GM19025 (cell line): ENCODE measurements around the gene ATAD3B.
A peak's percentile ranks its signal among the peaks of the same experiment; 100 is the strongest.
"Not testable (repeated sequence)": the region's sequence is repeated elsewhere in the genome, so short reads cannot be mapped to it uniquely, and the experiment has no call there.

Source experiments
- ATAC-seq: cut with Tn5 transposase; IDR thresholded peaks from one replicate; pipeline ENCODE4 v1.9.1; 2021; ENCODE audit warnings: mild to moderate bottlenecking, low read depth, moderate library complexity; ENCODE audit not compliant: unreplicated experiment

ATAD3B gene, protein sequence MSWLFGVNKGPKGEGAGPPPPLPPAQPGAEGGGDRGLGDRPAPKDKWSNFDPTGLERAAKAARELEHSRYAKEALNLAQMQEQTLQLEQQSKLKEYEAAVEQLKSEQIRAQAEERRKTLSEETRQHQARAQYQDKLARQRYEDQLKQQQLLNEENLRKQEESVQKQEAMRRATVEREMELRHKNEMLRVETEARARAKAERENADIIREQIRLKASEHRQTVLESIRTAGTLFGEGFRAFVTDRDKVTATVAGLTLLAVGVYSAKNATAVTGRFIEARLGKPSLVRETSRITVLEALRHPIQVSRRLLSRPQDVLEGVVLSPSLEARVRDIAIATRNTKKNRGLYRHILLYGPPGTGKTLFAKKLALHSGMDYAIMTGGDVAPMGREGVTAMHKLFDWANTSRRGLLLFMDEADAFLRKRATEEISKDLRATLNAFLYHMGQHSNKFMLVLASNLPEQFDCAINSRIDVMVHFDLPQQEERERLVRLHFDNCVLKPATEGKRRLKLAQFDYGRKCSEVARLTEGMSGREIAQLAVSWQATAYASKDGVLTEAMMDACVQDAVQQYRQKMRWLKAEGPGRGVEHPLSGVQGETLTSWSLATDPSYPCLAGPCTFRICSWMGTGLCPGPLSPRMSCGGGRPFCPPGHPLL

DNA sequence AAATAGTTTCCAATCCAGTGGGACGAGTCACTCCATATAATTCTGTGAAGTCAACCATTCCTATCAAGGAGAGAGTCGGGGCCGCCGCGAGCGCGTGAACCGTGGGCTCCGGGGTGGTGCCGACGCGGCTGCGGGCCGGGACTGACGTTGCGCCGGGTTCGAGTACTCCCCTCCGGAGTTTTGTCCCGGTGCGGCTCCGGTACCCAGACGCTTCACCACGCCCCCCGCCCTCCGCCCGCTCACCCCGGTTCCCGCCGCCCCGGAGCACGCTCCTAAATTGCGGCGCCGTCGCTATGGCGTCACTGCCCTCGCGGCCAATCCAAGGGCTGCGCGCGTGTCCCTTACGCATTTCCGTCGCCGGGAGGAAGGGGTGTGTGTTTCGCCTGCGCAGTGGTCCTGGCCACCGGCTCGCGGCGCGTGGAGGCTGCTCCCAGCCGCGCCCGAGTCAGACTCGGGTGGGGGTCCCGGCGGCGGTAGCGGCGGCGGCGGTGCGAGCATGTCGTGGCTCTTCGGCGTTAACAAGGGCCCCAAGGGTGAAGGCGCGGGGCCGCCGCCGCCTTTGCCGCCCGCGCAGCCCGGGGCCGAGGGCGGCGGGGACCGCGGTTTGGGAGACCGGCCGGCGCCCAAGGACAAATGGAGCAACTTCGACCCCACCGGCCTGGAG, at the start of gene ATAD3B:
Gene ATAD3B (plus strand): TSS at position 377 of the 664 bp plus-strand sequence. CDS start 120 bp downstream, at position 497.
- peak; percentile 94 for ATAC-seq

DNA sequence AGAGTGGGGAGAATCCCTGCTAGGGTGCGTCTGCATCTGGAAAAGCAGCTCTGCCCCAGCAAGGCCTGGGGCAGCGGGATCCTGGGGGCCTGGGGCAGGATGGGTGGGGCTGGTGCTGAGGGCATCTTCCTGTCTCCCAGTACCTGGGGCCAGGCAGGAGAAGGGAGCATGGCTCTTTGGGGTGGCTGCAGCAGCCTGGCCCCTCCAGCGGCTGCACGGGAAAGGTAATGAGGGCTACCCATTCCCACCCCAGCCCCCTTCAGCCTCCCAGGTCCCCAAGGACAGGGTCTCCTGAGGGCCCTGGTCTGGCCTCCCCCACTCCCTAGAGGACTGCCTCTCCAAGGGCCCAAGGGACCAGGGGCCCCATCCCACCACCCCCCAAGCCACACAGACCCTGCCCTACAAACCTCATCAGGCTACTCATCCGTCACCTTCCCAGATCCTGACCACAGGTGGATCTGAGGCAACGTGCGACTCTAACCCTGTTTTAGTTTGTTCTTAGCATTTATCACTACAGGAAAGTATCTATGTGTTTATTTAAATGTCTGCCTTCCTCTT, 49.6 kb upstream of the ATAD3B start:
- ATAC-seq, result no peak

DNA sequence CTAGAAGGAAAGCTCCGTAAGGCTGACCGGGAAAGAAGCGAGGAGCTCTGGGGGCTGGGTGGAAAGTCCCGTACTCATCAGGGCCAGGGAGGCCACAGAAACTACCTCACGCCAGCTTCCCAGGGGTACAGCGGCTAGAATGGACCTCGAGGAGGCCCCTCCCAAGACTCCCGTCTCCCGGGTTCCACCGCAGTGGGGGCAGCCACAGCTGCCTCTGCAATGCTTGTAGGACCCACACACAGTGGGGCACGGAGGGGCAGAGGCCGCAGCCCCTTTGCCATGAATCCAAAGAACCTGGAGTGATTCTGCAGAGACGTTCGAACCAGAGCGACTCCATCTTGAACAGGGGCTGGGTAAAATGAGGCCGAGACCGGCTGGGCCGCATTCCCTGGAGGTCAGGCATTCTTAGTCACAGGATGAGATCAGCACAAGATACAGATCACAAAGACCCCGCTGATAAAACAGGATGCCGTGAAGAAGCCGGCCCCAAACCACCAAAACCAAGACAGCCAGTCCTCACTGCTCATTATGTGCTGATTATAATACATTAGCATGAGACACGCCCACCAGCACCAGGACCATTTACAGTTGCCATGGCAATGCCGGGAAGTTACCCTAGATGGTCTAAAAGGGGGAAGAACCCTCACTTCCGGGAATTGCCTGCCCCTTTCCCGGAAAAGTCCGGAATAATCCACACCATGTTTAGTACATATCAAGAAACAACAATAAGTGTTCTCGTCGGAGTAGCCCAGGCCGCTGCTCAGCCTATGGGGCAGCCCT, 48.9 kb upstream of the ATAD3B start:
- ATAC-seq, result no peak

DNA sequence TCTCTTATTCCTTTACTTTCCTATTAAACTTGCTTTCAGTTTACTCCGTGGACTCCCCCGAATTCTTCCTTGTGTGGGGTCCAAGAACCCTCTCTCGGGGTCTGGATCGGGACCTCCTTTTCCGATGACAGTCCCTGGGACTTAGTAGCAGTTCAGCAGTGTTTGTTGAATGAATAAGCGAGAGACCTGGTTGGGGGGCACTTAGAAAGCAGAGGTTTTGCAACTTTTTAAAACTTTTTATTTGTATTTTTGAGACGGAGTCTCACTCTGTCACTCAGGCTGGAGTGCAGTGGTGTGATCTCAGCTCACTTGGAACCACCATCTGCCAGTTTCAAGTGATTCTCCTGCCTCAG, 48.3 kb upstream of the ATAD3B start:
- no peak for ATAC-seq

DNA sequence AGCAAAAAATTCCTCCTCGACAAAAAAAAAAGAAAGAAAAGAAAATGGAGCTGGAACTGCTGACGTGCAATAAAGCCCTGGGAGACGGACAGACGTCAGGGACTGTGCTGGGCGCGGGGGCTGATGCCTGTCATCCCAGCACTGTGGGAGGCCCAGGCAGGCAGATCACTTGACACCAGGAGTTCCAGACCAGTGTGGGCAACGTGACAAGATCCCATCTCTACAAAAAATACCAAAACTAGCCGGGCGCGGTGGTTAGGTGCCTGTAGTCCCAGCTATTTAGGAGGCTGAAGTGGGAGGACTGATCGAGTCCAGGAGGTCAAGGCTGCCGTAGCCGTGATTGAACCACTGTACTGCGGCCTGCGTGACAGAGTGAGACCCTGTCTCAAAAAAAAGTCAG, 46.9 kb upstream of the ATAD3B start:
- ATAC-seq, result no peak

DNA sequence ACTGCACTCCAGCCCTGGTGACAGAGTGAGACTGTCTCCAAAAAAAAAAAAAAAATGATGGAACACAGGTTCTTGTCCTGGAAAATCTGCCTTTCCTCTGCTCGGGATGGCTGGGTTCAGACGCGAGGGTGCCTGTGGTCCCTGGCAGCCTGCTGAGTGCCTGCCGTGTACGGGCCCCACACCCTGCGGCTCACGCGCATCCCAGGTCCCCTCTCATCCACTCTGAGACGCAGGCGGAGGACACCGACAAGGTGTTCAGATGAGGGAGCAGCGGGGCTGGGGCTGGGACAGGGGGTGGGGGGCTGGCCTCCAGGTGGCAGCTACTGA, 46.2 kb upstream of the ATAD3B start:
- no peak for ATAC-seq

DNA sequence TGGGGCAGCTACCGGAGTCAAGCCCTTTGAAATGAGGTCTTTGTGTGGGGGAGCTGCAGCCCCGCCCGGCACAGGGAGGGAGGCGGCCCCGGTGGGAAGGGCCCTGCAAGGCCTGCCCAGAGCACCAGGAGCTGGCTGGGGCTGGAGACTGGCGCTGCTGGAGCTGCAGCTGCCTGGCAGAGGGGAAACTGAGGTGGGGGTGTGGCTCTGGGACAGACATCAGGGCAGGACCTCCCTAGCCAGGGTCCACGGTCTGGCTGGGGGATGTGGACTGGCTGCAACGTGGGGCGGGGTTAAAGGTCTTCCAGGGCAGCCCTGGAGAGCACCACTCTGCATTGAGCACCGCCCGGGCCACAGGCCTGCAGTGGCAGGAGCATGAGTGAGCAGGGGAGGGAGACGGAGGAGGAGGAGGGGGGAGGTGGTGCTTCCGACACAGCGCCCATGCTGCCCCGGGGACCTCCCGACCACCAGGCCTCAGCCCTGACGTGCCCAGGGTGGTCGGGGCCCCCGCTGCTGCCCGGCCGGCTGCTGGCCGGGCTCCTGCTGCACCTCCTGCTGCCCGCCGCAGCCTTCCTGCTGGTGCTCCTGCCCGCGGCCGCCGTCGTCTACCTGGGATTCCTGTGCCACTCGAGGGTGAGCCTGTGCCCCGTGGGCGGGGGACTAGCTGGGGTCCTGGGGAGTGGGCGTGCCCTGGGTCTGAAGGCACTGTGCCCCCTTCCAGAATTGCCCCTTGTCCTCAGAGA, 45.6 kb upstream of the ATAD3B start:
- no peak for ATAC-seq

DNA sequence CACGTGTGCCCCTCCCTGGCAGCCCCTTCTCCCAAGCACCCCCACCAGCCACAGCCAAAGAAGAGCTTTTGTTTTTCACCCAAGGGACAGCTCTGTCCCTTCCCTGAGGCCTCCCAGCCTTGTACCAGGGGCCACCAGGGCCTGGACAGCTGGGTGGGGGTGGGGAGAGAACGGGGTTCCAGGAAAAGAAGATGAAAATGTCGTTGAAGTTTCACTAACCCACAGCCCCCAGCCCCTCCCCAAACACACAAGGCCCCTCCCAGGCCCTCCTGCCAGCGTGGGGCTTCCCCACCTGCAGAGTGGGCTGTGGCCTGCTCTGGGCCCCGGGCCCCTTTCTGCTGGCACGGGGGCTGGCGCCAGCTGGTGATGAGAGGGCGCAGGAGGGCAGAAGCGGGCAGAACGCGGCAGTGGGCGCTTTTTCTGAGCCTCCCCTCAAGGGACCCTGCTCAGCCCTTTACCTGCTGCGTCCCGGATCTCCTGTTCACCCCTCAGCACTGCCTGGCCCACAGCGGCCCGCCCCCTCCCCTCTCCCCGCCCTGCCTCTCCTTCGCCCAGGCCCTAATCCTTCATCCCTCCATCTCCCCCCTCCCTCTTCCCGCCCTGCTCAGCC, 45.0 kb upstream of the ATAD3B start:
- ATAC-seq, result no peak

DNA sequence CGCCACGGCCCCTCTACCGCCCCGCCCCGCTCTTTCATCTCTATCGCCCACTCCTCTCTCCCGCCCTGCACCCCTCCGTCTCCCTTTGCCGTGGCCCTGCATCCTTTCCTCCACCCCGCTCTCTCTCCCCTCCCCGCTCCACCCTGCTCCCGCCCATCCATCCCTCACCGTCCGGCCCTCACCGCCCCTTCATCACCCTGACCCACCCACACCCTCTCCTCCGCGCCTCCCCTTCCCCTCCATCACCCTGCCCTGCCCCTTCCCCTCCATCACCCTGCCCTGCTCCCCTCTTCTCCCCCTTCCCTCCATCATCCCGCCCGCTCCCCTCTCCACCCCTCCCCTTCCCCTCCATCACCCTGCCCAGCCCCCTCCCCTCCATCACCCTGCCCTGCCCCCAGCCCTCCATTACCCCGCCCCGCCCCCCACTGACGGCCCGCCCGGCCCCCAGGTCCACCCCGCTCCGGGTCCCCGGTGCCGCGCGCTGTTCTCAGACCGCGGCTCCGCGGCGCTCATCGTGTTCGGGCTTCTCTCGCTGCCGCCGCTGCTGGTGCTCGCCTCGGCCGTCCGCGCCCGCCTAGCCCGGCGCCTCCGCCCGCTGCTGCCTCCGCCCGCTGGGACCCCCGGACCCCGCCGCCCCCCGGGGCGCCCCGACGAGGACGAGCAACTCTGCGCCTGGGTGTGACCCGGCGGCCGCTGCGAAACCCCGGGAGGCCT, 44.3 kb upstream of the ATAD3B start:
- ATAC-seq, result no peak

DNA sequence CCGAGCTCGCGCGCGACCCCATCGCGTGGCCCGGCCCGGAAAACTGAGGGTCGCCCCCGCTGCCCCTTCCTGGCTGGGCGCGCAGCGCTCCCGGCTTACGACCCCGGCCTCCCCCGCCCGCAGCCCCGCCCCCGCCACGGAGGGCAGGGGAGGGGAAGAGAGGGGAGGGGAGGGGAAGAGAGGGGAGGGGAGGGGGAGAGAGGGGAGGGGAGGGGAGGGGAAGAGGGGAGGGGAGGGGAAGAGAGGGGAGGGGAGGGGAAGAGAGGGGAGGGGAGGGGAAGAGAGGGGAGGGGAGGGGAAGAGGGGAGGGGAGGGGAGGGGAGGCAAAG, 43.8 kb upstream of the ATAD3B start:
- no peak for ATAC-seq

DNA sequence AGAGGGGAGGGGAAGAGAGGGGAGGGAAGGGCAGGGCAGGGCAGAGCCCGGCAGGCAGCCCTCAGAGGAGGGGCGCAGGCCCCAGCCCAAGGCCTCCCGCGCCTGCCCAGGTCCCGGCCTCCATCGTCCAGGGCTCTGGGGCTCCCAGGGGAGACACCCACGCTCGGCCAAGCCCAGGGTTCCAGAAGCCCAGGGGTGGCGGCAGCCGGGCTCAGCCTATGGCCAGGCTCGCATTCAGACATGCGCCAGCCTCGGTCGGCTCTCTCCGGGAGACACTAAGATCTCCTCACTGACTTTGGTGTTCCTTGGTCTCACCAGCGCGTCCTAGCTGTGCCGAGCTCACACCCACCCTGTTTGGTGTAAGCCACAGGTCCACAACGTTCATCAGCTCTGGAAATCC, 43.4 kb upstream of the ATAD3B start:
- no peak for ATAC-seq

DNA sequence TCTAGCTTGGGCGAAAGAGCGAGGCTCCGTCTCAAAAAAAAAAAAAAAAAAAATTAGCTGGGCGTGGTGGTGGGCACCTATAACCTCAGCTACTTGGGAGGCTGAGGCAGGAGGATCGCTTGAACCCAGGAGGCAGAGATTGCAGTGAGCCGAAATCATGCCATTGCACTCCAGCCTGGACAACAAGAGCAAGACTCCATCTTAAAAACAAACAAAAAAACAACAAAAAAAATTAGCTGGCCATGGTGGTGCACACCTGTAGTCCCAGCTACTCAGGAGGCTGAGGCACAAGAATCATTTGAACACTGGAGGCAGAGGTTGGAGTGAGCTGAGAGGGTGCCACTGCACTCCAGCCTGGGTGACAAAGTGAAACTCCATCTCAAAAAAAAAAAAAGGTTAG, 42.6 kb upstream of the ATAD3B start:
- not testable (repeated sequence) for ATAC-seq

DNA sequence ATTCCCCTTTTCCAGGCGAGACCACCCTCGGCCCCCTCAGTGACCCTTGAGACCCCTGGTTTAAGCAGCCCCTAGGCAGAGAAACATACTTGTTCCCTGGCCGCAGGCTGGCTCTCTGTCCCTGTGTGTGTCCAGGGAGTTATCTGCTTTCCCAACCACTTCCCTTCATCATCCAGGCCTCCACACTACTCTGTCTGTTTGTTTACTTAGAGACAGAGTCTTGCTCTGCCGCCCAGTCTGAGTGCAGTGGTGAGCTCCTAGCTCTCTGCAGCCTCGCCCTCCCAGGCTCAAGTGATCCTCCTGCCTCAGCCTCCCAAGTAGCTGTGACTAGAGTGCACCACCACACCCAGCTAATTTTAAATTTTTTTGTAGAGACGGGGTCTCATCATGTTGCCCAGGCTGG, 41.9 kb upstream of the ATAD3B start:
- no peak for ATAC-seq

DNA sequence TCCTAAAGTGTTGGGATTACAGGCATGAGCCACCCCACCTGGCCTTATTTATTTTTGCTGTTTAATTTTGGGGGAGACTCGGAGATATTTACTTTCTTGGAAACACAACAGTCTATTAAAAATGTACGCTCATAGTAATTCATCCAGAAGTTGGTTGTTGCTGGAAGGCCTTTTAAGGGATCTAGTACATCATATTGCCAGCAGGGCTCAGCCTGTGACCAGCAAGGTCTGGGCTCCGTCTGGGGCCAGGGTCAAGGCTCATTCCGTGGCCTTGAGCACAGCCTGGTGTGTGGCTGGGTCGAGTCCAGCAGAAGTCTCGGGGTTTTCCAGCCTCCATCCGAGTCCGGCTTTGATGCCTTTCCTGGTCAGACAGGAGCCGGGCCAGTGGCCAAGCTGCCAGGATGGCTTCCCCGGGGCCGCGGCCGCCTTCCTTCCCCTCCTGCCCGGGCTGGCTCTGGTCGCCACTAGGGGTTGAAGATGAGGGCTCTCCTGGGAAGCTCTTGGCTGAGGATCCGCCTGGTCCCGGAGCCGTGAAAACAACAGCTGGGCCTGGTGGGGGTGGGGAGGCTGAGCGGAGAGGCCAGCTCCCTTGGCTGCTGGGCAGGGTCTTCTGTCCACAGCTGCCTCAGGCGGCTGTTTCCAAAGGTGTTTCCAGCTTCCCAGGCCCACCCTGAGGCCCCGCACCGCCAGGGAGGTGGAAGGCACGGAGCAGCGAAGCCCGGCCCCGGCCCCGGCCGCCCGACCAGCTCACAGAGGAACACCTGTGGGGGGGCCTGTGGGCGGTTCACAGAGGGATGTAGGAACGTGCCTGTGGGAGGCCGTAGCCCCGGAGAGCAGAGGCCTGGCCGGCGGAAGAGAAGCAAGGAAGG, 41.2 kb upstream of the ATAD3B start:
- no peak for ATAC-seq

DNA sequence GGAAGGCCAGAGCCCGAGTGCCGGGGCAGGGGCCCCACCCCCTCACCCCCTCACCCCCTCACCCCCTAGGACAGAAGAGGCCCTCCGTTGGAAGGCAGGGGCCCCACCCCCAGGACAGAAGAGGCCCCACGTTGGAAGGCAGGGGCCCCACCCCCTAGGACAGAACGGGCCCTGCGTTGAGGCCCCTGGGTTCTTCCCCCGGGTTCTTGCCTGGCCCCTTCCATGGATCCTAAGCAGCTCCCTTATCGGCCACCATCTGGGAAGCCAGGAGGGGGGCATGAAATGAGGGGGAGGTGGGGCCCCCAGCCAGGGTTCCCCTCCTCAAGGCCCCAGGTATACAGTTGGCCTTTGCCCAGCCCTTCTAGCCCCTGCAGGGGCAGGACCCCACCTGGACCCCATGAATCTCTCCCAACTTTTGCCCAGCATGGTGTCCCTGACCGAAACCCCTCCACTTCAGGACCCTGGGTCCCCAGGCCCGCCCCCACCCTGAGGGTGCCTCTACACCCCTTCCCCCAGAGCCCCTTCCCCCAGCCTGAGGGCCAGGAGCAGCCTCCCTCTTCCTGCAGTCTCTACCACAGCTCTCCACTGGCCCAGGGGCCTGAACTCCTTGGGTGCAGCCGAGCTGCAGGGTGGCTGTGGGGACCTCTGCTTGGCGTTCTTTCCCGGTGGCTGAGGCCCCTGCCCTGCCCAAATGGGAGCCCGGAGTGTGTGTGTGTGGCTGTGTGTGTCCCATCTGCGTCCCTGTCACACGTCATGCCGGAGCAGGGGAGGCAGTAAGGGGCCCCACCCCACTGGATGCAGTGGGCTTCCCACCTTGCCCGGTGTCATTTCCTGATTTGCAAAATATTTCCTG, 40.3 kb upstream of the ATAD3B start:
- no peak for ATAC-seq

DNA sequence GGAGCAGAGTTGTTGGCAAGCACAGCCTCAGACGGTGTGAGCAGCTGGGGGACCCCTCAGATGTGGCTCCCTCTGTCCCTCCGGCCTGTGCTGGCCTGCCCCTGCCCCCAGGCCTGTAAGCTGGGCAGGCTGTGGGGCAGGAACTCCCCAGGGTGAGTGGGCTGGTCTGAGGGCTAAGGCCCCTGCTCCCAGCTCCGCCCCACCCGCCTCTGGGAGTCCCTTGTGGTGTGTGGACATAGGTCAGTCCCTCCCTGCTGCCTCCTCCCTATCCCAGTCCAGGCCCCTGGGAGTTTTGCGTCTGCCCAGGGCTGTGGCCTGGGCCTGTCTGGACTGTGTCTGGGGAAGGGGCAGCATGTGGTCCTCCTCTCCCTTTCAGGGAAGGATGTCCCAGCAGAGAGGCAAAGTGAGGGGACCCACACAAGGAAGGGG, 39.7 kb upstream of the ATAD3B start:
- no peak for ATAC-seq

DNA sequence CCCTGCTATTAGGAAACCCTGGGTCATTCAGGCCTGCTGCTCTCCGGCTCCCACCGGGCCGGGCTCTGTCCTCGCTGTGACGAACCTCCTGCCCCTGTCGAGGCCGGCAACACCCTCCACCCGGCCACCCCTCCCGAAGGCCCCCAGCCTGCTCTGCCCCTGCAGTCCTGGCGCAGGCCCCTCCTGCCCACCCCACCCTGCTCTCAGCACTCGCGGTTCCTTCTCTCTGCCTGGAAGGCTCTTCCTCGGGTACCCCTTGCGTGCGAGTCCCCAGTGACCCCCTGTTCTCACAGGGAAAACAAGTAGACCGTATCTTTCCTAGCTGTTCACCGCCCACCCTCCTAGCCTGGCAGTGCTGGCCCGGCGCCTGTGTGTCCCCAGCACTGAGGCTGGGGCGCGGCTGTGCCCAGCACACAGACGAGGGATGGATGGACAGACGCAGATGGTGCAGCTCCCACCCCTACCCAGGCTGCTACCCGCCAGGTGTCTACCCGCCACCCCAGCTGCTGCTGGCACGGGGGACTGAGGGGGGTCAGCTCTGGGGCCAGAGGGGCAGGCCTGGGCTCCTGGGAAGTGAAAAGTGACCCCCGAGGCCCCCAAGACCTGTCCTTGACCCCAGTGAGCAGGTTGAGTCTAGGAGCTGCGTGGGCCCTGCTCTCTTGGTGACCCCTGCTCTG, 39.2 kb upstream of the ATAD3B start:
- no peak for ATAC-seq
